Limb (tissue), 2 donors: ENCODE results near the gene WNK2.

Experiments used
- DNase-seq, 2 donors: peaks; one replicate each; pipeline ENCODE4 v3.0.0-alpha.2; 2016; ENCODE audit errors: extremely low spot score in 2 of 2

The WNK2 gene

DNA sequence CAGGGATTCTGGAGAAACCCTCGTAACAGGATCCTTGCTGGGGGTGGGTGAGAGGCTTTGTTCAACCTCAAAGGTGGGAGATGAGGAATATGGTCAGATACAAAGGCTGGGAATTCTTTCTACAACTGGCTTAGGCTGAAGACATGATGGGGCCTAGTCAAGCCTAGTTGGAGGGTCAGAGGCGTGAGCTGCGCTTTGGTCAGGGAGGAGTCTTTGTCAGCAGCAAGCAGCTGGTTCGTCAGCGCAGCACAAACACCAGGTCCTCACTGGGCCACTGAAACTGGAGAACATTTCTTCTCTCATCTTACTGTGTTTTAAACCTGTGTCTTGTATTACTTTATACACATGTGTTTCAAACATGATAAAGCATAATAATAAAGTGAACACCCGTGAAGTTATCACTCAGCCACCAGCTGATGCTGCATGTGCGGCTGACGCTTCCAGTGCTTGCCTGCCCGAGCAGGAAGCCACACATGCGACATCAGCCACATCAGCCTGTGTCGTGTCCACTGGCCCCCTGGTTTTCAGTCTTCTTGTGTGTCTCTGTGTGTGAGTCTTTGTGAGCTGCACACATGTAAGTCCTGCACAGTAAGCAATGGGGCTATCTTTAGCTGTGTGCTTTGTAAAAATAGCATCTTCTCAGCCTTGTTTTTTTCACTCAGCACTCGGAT is 81.5 kb downstream of the WNK2 start:
- no peak for DNase-seq

DNA sequence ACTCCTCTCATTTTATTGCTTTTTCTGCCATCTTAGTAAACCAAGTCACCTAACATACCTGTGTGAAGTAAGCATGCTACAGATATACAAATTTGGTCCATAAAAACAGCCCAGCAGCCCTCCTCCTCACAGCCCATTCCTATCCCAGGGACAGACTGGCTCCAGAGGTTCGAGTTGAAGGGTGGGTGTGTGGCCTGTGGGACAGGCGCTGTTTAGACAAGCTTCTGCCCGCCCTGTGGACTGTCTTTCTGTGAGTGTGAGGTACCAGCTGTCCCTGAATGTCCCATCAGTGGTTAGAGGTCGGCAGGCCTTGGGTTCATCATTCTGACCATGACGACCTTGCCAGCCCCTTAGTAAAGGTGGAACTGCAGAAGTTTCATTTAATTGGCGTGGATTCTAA is 82.0 kb downstream of the WNK2 start:
- DNase-seq, result peak in 1 of 2 donors; percentile 21

DNA sequence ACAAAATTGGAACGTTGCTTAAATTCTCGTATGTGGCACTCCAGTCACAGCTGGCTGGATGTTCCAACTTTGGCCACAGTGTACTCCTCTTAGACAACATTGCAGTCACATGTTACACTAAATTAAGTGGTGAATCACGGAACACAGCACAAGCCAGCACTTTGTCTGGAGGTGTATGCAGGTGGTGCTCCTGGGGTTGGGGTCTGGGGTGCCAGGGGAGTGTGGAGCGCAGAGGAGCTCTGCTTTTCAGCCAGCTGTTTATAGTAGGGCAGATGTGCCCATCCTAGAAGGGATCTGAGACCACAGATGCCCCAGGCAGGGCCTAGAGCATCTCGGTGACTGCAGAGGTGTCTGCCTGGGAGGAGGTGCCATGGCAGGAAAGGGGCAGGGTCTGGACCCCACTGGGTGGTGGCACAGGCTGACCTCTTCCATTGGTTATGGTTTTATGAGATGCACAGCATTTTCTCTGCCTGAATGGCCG is 82.6 kb downstream of the WNK2 start:
- DNase-seq, result no peak

DNA sequence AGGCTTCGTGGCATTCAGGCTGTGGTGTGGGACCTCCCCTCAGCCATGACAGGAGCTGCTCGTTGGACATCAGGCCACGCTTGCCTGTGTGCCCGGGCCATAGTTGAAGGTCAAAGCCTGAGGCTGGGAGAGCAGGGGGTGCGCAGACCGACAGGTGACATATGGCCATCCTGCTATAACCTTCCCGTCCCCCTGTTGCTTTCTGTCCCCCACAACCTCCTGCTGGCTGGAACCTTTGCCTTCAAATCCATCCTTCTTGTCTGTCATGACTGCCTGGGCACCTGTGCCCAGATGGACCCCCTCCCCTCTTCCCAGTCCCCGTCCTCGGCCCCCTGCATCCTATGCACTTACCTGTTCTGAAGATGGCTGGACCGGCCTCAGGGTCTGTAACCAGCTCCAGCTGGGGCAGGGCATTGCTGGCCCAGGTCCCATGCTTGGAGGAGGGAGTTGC is 83.2 kb downstream of the WNK2 start:
- DNase-seq, result no peak

DNA sequence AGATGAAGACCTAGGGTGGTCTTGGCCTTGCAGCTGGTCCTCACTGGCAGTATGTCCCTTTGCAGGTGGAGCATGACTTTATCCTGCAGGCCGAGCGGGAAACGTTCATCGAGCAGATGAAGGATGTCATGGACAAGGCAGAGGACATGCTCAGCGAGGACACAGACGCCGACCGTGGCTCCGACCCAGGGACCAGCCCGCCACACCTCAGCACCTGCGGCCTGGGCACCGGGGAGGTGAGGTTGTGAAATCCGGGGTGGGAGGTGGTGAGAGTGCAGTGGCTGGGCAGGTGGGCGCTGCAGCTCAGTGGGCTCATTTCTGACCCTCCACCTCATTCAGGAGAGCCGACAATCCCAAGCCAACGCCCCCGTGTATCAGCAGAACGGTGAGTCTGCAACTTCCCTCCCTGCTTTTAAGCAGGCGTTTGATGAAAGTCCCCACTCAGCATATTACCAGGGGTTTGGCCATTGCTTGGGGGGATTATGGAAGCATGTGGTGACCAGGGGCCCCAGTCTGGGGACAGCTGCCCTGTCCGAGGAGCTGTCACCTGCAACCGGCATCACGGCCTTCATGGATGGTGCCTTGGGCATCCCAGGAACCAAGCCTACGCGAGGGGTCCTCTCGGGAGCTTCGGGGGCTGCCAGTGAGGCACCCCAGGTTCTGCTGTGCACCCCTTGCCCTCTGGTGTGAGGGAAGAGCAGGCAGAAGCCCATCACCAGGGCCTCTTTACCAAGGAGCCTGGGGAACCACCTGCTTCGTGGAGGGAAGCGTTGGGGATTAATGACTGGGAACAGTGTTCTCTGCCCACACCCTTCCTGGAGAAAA is 84.0 kb downstream of the WNK2 start:
- no peak for DNase-seq

DNA sequence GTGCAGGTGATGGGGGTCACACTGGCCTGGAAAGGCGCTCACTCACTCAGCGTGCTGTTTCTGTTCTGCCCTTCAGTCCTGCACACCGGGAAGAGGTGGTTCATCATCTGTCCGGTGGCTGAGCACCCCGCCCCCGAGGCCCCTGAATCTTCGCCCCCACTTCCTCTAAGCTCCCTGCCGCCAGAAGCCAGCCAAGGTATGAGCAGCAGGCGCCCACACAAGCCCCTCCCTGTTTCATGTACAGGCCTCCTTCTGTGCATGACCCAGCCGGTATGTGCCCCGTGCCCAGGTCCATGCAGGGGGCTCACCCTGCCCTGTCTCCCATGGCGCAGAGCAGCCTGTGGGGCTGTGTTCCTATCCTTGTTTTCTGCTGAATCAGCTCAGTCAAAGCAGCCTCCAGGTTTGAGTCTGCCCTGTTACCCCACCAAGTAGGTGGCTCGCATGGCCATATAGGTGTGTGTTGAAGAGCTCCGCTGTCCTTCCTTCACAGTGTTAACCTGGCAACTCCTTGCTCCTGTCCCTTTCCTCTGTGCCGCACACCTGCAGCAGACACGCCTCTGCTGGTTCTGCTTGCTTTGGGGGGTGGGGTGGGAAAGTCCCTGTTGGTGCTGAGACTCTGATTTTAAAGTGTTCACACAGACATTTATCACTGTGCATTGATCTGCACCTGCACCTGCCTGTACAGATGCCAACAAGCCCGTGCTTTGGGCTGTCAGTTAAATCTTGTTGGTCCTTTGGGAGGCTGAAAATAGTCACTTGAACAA is 84.8 kb downstream of the WNK2 start:
- peak in 1 of 2 donors; percentile 21 for DNase-seq

DNA sequence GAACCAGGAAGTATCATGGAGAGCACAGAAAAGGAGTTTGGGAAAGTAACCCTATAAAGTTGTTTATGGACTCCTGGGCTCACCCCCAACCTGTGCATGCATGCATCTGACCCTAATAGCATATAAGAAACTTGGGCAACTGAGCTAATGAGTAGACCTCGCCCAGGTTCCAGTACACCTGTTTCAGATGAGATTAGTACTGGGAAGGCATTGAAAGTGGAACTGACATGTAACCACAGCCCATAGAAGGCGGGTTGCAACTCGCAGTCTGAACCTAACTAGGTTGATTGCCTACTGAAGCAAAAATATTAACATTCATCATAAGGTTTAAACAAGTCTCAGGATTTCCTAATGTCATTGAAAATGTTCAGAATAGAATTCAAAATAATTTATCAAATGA is 87.0 kb downstream of the WNK2 start:
- DNase-seq, result no peak

DNA sequence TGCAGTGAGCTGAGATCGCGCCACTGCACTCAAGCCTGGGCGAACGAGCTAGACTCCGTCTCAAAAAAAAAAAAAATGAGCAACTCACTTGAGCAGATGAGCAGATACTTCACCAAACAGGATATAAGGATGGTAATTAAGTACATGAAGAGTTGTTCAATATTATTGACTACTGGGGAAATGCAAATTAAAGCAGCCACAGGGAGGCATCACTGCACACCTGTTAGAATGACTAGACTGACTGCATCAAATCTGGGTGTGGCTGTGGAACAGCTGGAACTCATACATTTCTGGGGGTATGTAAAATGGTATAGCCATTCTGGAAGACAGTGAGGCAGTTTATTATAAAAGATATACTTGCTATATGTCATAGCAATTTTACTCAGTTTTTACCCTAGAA is 93.0 kb downstream of the WNK2 start:
- DNase-seq, result no peak

DNA sequence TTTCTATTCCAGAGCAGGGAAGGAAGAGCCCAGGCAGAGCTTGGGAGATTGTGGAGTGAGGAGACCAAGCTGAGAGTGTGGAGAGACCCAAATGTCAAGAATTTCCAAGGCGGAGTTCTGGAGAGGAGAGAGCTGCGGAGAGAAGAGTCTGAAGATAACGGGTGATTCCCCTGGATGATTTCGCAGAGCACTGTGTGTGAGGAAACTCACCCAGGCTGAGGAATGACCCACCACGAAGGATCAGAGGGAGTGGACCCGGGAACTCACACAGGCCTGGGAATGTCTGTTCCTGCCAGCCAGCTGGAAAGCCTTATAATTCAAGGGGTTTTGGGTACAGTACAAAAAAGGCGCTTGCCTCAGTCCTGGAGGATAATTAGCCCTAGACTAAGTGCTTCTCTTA is 94.2 kb downstream of the WNK2 start:
- no peak for DNase-seq

DNA sequence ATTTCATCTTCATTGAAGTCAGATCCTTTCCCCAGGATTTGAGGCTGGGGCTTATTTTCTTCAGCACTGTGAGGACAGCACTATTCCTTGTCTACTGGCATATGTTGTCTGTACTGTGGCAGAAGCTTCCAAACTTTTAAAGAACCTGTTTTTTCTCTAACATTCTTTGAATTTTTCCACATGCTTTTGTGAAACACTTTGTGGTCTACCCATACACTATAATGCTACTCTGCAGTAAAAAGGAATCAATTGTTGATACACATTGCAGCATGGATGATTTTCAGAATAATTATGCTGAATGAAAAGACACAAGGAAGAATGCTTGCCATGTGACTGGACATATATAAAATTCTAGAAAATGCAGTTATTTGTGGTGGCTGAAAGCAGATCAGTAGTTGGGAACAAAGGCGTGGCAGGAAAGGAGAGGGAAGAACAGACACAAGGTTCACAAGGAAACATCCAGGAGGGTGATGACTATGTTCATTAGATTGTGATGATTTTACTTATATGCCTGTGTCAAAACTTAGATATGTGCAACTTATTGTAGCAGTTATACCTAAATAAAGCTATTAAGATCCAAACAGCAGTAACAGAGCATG is 96.8 kb downstream of the WNK2 start:
- DNase-seq, result no peak

DNA sequence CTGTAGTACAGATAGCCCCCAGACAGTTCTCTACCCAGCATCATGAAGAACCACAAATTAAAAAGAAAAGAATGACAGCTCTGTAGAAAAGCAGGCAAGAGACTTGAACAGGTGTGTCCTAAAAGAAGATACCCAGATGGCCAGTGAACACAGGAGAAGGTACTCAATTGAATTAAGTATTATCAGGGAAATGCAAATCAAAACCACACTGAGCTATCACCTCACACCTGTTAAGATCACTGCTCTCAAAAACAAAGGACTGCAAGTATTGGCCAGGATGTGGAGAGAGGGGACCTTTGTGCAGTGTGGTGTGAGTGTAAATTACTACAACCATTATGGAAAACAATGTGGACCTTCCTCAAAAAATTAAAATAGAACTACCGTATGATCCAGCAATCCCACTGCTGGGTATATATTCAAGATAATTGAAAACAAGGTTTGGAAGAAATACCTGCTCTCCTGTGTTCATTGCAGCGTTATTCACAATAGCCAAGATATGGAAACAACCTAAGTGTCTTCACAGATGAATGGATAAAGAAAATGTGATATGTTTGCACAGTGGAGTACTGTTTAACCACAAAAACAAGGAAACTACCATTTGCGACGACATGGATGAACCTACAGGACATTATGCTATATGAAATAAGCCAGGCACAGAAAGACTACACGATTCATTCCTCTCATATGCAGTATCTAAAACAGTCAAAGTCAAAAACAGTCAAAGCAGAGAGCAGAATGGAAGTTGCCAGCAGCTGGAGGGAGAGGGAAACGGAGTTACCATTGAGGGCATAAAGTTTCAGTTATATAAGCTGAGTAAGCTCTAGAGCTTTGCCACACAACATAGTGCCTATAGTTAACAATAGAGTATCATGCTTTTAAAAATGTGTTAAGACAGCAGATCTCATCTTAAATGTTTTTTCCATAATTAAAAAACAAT is 102.6 kb downstream of the WNK2 start:
- DNase-seq, result no peak

DNA sequence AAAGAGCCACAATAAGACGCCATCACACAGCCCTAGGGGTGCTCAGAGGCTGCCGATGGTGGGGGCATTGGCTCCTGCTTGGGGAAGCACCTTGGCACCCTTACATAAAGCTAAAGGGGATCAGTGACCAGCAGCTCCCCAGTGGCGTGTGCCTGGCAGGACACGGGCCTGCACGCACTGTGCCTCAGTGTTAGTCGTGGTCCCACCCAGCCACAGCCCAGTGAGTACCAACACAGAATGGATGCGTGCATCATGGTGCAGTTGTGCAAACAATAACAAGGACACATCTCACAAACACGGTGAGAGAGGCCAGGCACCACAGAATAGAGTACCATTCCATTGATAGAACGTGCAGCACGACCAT is 103.2 kb downstream of the WNK2 start:
- no peak for DNase-seq

DNA sequence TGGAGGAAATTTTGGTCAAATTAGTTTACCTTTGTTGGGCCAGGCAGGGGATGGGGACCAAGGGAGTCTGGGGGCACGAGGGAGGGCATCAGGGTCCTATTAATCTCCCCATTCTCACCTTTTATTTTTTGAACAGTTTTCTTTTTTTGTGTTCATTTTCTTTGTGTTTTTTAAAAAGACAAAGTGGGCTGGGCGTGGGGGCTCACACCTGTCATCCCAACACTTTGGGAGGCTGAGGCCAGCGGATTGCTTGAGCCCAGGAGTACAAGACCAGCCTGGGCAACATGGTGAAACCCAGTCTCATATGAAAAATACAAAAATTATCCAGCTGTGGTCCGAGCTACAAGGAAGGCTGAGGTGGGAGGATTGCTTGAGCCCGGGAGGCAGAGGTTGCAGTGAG is 103.7 kb downstream of the WNK2 start:
- DNase-seq, result no peak

DNA sequence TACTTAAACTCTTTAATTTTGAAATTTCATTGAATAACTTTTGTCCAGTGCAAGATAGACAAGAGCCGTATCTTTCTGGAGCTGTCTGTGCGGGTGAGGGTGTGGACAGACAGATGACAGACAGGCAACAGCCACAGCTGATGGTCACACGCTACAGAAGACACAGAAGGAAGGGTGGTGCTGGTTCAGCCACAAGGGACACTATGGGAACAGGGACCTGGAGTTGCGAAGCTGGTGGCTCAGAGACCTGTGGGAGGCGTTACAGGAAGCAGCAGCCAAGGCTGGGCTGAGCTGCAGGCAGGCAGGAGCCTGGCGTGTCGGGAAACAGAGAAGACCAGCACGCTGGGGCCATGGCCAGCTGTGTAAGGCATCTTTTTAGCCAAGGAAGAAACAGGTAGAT is 104.4 kb downstream of the WNK2 start:
- DNase-seq, result no peak

DNA sequence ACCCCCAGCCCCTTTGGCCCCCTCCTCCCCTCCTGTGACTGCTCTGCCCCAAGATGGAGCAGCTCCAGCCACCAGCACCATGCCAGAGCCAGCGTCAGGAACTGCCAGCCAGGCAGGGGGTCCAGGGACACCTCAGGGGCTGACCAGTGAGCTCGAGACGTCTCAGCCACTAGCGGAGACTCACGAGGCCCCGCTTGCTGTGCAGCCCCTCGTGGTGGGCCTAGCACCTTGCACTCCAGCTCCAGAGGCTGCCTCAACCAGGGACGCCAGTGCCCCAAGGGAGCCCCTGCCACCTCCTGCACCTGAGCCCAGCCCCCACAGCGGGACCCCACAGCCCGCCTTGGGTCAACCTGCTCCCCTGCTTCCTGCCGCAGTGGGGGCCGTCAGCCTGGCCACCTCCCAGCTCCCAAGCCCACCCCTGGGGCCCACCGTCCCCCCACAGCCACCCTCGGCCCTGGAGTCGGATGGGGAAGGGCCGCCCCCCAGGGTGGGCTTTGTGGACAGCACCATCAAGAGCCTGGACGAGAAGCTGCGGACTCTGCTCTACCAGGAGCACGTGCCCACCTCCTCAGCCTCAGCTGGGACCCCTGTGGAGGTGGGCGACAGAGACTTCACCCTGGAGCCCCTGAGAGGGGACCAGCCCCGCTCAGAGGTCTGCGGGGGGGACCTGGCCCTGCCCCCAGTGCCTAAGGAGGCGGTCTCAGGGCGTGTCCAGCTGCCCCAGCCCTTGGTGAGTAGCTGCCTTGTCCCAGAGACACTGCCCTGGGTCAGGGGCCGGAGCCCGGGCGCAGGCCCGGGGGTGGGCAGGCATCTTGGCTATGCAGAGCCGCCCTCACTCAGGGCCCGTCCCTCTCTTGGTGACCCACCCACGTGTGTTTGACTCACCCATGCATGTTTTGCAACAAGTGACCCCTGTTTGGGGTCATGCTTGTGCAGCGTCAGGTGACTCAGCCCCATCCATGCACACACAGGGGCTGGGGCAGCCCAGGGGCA is 105.2 kb downstream of the WNK2 start:
- no peak for DNase-seq

DNA sequence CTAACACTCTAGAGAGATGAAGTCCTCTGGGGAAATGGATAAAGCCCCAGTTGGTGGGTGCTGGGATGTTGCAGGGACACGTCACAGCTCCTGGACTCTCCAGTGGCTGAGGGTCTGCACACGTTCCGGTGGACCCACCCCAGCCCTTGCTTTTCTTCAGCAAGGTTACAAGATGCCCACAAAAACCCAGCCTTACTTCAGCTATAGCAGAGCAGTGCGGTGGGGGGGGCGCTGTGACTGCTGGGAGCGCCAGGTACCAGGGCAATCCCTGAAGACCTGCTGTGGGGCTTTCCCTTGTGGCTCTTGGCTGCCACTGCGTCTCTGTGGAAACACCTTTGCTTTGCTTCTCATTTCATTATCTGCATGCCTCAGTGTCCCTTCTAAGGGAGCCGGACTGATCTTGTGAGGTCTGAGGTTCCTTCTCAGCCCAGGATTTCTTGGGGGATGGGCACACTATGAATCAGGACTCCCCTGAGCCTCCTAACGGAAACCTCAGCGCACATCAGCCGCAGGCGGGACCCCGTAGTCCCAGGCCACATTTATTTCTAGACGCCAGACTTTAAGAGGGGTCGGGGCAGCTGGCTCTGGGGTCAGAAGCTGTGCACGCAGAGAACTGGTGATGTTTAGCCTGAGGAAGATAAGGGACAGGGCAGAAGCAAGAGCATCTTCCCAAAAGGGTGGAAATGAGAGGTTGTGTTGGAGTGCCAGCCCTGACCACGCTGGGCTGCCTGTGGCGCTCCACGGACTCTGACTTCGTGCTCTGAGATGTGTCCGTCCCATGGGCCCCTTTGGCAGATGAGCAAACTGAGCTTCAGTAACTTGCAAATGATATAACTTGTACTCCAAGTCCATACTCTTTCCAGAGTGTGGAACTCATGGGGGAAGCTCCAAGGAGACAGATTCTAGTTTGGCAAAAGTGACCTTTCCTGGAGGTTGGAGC is 106.8 kb downstream of the WNK2 start:
- DNase-seq, result no peak

DNA sequence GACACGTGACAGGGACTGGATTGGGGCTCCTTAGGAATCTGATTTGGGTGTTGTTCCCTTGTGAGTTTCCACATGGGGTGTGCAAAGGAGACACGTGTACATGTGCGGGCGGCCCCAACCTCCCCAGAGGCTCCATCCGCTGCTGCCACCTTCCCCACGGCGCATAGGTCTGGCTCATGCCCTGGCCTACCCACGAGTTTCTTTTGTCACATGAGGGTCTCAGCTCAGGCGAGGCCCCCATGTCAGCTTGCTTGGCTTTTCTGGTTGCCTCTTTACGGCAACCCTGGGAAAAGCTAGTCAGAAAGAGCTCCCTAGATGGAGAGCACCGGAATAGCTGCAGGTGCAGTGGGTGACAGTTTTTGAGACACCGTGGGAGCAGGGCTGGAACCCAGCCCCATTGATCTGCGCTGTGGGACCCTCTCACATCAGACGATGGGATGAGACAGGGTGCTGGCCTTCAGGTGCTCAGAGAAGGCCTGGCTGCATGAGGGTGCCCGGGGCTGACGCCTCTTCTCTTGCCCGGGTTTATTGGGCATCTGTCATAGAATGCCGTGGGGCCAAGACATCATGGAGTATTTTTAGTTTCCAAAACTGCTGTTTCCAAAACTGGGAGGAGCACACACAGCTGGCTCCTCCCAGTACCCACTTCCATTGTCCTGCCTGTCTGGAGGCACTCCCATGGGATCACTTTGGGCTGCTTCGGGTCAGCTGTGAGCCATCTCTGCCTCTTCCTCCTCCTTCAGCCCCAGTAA is 107.8 kb downstream of the WNK2 start:
- DNase-seq, result no peak

DNA sequence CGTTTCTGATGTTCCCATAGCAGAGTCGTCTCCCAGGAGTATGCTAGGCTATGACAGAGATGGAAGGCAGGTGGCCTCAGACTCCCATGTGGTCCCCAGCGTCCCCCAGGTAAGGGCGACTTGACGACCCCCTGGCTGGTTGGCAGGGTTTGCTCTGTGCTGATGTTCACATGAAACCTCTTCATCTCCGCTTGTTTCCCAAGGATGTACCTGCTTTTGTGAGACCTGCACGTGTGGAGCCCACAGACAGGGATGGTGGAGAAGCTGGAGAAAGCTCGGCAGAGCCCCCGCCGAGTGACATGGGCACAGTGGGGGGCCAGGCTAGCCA is 108.3 kb downstream of the WNK2 start:
- DNase-seq, result no peak
